GM23248 (cell line): ENCODE data around the gene EIF2B4.

Experiments used
- EZH2 ChIP-seq: fragments of 200-600 bp; sonication (generic); IDR thresholded peaks from 2 replicates; pipeline ENCODE4 v1.6.1; 2018; ENCODE audit warnings: antibody characterized with exemption, mild to moderate bottlenecking; ENCODE audit not compliant: insufficient read depth, poor library complexity, severe bottlenecking
- EZH2phosphoT487 ChIP-seq: fragments of 200-600 bp; sonication (generic); IDR thresholded peaks from 2 replicates; pipeline ENCODE4 v1.6.1; 2018; ENCODE audit warnings: antibody characterized with exemption, moderate library complexity, mild to moderate bottlenecking, low read depth; ENCODE audit not compliant: insufficient read depth

DNA sequence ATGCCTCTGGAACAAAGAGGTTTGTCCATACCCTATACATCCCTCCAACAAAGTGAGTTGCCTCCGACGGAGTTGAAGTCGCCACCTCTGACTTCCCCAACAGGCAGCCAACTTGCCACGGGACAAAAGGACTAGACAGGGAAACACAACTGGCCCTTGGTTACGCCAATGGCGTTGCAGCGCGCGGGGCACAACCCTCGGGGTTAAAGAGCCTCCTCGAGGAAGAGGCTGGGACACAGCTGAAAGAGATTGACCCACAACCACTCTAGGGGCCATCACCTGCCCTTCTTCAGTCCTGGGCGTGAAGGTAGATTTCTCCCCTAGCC lies 14.1 kb downstream of the EIF2B4 start:
- TF ChIP-seq EZH2phosphoT487 (no peak), EZH2 (no peak)
